ENCODE data around the gene MMP12.

GRCh38 chr11:102824556-102824955 lies 50.2 kb downstream of the MMP12 start:
- TF ChIP-seq USF1 (IDR thresholded peaks at IDR 0.05), result no peak
- TF ChIP-seq YY1 (IDR thresholded peaks at IDR 0.05; ENCODE audit: low read depth), result no peak
- no peak for TF ChIP-seq CREB1 (IDR thresholded peaks at IDR 0.05; ENCODE audit: low read depth)
- no peak for TF ChIP-seq TAF1 (IDR thresholded peaks at IDR 0.05; ENCODE audit: low read depth)
- no peak for TF ChIP-seq MAX (IDR thresholded peaks at IDR 0.05)
- TF ChIP-seq ZBTB7A (IDR thresholded peaks at IDR 0.05; ENCODE audit: low read depth), result no peak
- no peak for TF ChIP-seq REST (IDR thresholded peaks at IDR 0.05; ENCODE audit: low read depth)
- TF ChIP-seq RAD21 (IDR thresholded peaks at IDR 0.05; ENCODE audit: low read depth), result no peak
- TF ChIP-seq EGR1 (IDR thresholded peaks at IDR 0.05), result no peak
- TF ChIP-seq EP300 (IDR thresholded peaks at IDR 0.05; ENCODE audit: borderline replicate concordance), result no peak
- TF ChIP-seq NFIC (IDR thresholded peaks at IDR 0.05), result no peak
